GM18520 (cell line): ENCODE data around the gene ATP11A.

Experiments used
- ATAC-seq: cut with Tn5 transposase; IDR thresholded peaks from one replicate; pipeline ENCODE4 v1.9.1; 2021; ENCODE audit not compliant: unreplicated experiment

The ATP11A gene

GRCh38 chr13:112690283-112690929 lies 568 bp downstream of the ATP11A start:
- peak; percentile 11 for ATAC-seq

DNA sequence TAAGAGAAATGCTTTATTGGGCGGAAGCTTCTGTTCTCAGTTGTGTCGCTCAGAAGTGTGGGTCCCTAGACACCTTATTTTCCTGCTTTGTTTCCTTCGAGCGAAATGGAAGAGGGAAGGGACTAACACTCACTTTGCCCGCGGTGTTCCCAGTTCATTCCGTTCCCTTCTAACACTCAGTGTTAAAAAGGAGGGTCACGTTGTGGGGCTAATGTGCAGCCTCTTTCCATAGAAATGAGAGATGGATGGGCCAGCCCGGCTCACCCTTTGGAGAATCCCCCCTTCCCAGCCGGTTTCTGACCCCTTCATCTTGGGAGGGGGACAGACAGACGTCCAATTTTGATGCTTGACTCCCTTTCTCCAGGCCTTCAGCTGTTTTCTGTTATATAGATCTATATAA lies 2.3 kb downstream of the ATP11A start:
- ATAC-seq: no peak

- ATAC-seq: no peak
These were observed 2.7 kb downstream of the ATP11A start for GRCh38 chr13:112692586-112692985.

DNA sequence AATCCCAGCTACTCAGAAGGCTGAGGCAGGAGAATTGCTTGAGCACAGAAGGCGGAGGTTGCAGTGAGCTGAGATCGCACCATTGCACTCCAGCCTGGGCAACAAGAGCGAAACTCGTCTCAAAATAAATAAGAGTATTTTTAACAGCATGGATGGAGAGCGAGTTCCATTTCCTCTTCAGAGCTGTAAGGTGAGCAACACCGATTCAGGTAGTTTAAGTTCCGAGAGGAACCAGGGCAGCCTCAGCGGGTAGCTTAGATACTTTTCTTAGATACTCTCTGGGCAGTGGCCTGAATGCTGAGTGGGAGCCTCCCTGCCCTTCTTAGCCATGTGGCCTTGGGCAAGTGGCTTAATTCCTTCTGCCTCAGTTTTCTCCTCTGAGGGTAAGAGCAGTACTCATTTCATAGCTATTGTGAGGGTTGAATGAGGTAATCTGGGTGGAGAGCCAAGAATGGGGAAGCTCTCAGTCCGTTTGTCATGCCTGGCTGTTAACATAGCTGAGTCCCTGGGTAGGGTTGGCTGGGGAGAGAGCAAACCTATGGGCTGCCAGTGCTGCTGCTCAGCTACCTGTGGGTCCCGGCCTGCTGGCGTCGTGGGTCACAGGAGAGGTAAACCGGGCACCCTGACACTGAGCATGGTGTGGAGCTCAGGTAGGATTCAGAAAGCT lies 4.1 kb downstream of the ATP11A start:
- no peak for ATAC-seq

- no peak for ATAC-seq
These were observed 5.3 kb downstream of the ATP11A start for GRCh38 chr13:112695121-112695520.

- ATAC-seq: no peak
These were observed 6.4 kb downstream of the ATP11A start for GRCh38 chr13:112696001-112696868.

- no peak for ATAC-seq
These were observed 7.1 kb downstream of the ATP11A start for GRCh38 chr13:112696869-112697465.

- ATAC-seq: no peak
These were observed 8.2 kb downstream of the ATP11A start for GRCh38 chr13:112697756-112698655.

- no peak for ATAC-seq
These were observed 9.6 kb downstream of the ATP11A start for GRCh38 chr13:112699322-112699918.

DNA sequence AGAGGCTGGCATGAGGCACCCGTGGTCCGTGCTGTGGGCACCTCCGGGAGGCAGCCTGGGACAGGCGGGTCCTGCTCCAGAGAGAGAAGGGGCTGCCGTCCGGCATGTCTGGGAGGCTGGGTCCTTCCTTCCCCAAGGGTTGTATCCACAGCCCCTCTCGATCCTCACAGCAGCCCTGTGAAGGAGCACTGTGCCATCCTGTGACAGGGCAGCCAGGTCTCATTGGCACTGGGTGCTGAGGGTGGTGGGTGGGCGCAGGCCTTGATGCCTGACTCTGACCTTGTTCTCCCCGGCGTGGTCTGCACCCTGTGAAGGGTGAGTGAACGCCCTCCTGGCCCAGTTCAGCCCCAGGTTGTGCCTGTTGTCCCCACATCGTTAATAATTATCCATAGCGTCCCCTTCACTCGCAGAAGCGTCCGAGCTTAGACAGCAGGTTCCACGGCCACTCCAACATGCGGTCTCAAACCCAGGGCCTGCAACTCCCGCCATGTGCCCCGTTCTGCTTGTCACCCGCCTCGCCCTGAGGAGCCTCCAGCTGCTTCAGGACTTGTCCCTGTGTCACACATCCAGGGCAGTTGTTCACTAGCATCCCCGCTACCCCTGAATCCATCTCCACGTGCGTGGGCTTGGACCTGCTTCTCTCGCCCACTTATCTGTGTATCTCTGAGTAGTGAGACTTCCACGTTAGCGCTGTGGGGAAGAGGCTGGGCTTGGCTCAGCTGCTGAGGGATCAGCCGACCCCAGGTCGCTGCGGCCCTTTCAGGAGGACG lies 10.6 kb downstream of the ATP11A start:
- ATAC-seq: no peak

GRCh38 chr13:112702341-112702985 lies 12.6 kb downstream of the ATP11A start:
- no peak for ATAC-seq

DNA sequence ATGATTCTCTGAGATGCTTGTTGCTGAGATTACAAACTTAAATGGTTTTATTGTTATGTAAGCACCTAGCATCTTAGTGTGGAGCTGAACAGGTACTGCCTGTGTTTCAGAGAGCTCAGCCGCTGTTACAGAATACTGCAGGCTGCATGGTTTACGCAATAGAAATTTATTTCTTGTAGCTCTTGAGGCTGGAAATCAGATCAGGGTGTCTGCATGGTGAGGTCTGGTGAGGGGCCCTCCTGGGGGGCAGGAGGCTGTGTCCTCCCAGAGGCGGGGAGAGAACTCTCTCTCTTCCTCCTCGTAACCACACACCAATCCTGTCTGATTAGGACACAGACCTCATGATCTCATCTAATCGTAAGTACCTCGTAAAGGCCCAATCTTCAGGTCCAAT lies 13.1 kb downstream of the ATP11A start:
- ATAC-seq: no peak

DNA sequence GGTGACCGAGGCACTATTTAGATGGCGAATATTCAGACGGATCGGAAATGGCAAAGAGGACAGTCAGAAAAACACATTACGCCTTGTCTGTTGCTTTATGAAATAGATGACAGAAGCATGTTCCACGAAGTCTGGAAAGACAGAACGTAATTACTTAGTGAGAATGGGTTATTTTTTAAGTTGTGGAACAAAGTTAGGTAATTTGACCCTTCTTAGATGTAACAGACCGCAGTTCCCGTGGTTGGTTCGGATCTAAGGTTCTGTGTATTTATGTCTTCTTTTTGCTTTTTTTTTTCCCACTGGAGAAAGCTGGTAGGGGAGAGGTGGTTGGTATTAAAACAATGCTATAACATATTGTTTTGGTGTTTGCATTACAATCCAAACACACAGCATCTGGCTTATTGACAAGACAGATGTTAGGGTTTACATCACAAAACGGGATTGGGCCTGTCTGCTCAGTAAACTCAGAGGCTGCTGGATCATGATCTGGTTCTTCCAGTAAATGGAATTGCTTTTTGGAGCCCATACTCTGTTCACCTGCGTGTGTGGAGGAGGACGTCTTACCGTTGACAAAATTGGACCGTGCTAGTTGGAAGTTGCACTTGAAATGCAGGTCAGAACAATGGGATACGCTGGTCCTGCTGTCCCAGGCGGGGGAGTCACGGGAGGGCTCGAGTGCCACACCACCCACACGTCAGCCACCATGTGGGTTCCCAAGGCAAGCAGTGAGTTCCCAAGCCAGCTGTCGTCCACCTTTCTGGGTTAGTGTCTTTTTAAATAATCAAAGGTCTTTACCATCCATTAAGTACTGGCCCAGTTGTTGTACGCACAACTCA lies 13.8 kb downstream of the ATP11A start:
- no peak for ATAC-seq

GRCh38 chr13:112704308-112705145 lies 14.7 kb downstream of the ATP11A start:
- no peak for ATAC-seq

GRCh38 chr13:112705286-112705685 lies 15.4 kb downstream of the ATP11A start:
- ATAC-seq: no peak

DNA sequence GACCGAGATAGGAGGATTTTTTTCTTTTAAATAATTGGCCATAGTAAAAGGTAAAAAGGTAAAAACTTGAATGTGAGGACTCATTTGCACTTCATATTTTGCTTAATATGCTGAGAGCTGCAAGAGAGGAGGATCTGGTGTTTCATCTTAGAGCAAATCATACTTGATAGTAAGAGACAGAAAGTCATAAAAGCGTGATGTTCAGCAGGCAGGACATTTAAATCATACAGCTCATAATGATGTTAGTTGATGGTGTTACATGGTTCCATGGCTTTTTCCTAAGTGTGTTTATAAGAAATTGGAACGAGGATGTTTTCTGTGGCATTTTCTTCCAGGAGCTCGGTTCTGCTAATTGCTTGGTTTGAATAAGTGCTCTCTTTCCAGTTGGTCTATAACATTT lies 16.3 kb downstream of the ATP11A start:
- no peak for ATAC-seq
